K562 (cell line): ENCODE measurements around the gene CHTOP. TPM values are rescaled to one million over a fixed set of nuclear protein-coding genes. Genes with fewer than 3 reads are reported as not detected.

Experiments
- HBP1 ChIP-seq: fragments of 450-650 bp; formaldehyde crosslinking; IDR thresholded peaks from 2 replicates; pipeline ENCODE4 v1.4.0; 2022; ENCODE audit warnings: missing genetic modification characterization
- LCOR ChIP-seq: sonication (generic); formaldehyde crosslinking; IDR thresholded peaks from 2 replicates; pipeline ENCODE4 v1.8.0; 2022; ENCODE audit warnings: mild to moderate bottlenecking, missing genetic modification reagents
- MAFF ChIP-seq: IDR thresholded peaks from 2 replicates; pipeline ENCODE4 v1.6.1; 2012; ENCODE audit warnings: low read length, improper control_type of control experiment
- NCOA1 ChIP-seq: fragments of 450-650 bp; IDR thresholded peaks from 2 replicates; pipeline ENCODE4 v1.6.1; 2016; ENCODE audit warnings: low read depth
- NCOA6 ChIP-seq: fragments of 450-650 bp; IDR thresholded peaks from 2 replicates; pipeline ENCODE4 v1.6.1; 2017; ENCODE audit warnings: mild to moderate bottlenecking
- NRF1 ChIP-seq, 2 experiments: fragments of 450-650 bp; IDR thresholded peaks in 1 of 2; conservative IDR thresholded peaks in 1 of 2; 2 replicates each; pipeline ENCODE4 v1.6.1; 2014; ENCODE audit warnings: mild to moderate bottlenecking in 2 of 2
- PHF20 ChIP-seq: fragments of 450-650 bp; IDR thresholded peaks from 2 replicates; pipeline ENCODE4 v1.6.1; 2018; ENCODE audit not compliant: partially characterized antibody
- SAP30 ChIP-seq: fragments of 200-600 bp; sonication (generic); IDR thresholded peaks from 2 replicates; pipeline ENCODE4 v1.6.1; 2012; ENCODE audit warnings: borderline replicate concordance, low read depth, mild to moderate bottlenecking, moderate library complexity, low read length, control low read depth, inconsistent platforms; ENCODE audit not compliant: insufficient read depth, poor library complexity, severe bottlenecking
- SIN3A ChIP-seq, 2 experiments: fragments of 150-350 bp in 1 of 2; IDR thresholded peaks; 2 replicates each; pipeline ENCODE4 v1.6.1; 2011 to 2016; ENCODE audit warnings: borderline replicate concordance in 2 of 2, low read depth in 2 of 2, low read length in 2 of 2, mild to moderate bottlenecking in 2 of 2, moderate library complexity in 2 of 2; ENCODE audit not compliant: control insufficient read depth in 1 of 2
- WHSC1 ChIP-seq: IDR thresholded peaks from one replicate; pipeline ENCODE4 v1.6.1; 2012; ENCODE audit warnings: low read length, control low read depth, inconsistent platforms
- XRCC3 ChIP-seq: fragments of 450-650 bp; IDR thresholded peaks from 2 replicates; pipeline ENCODE4 v1.6.1; 2017; ENCODE audit warnings: mild to moderate bottlenecking, moderate library complexity
- ZC3H11A ChIP-seq: IDR thresholded peaks from 2 replicates; pipeline ENCODE4 v1.6.1; 2012; ENCODE audit warnings: low read depth, low read length, improper control_type of control experiment
- ZNF224 ChIP-seq: sonication (generic); formaldehyde crosslinking; IDR thresholded peaks from 2 replicates; pipeline ENCODE4 v1.8.0; 2022; ENCODE audit warnings: mild to moderate bottlenecking, missing genetic modification reagents
- ZNF280B ChIP-seq: fragments of 250-450 bp; sonication (Bioruptor Pico); IDR thresholded peaks from 2 replicates; pipeline ENCODE4 v1.5.1; 2021; ENCODE audit warnings: mild to moderate bottlenecking
- ZNF354B ChIP-seq: fragments of 250-450 bp; sonication (Bioruptor Pico); IDR thresholded peaks from 2 replicates; pipeline ENCODE4 v1.4.0; 2020
- polyA plus RNA-seq, 8 experiments: library from polyadenylated mRNA; depleted of rRNA in 4 of 8; stranded (reverse) in 5 of 8; unstranded in 3 of 8; fragments of >200 nt; fragmentation: Nextera tagmentation in 2 of 8; fragmentation: Illumina TruSeq in 1 of 8; extraction: Ambion mirVana in 2 of 8; extraction: Trizol in 1 of 8; gene quantifications; 2 replicates each; pipeline versions ENCODE4 v1.2.1 to v1.2.3, GENCODE V29; 2011 to 2014; ENCODE audit warnings: inconsistent platforms in 1 of 8, missing spikeins in 1 of 8
- total RNA-seq, 7 experiments: library from RNA; depleted of rRNA in 6 of 7; stranded (reverse); fragments of >200 nt in 6 of 7; fragmentation: Illumina TruSeq in 2 of 7; extraction: Trizol in 2 of 7; gene quantifications; 2 replicates each; pipeline versions ENCODE4 v1.2.1 to v1.2.3, GENCODE V29; 2011 to 2021; ENCODE audit warnings: low replicate concordance in 1 of 7
- TF ChIP-seq, protein P1 (sequence below): fragments of 250-450 bp; sonication (Bioruptor Pico); IDR thresholded peaks from 2 replicates; pipeline ENCODE4 v1.4.0; 2020; ENCODE audit warnings: mild to moderate bottlenecking, moderate library complexity
- TF ChIP-seq, protein P2 (sequence below), 3 experiments: fragments of 200-800 bp in 1 of 3; sonication (Bioruptor generic) in 1 of 3; sonication (generic) in 1 of 3; formaldehyde crosslinking in 1 of 3; IDR thresholded peaks; 2 replicates each; pipeline versions ENCODE4 v1.6.1 to v1.8.0; 2016 to 2022; ENCODE audit warnings: mild to moderate bottlenecking in 2 of 3, missing compliant biosample characterization in 2 of 3, missing genetic modification characterization in 2 of 3, missing genetic modification reagents in 1 of 3
- TF ChIP-seq, protein P3 (sequence below), 3 experiments: IDR thresholded peaks in 2 of 3; conservative IDR thresholded peaks in 1 of 3; 2 replicates each; pipeline ENCODE4 v1.5.1; 2011 to 2012; ENCODE audit warnings: low read length in 3 of 3, mild to moderate bottlenecking in 3 of 3, control low read depth in 2 of 3, improper control_type of control experiment in 1 of 3, inconsistent platforms in 1 of 3, low read depth in 1 of 3, mixed read lengths in 1 of 3, moderate library complexity in 1 of 3; ENCODE audit not compliant: insufficient read depth in 2 of 3

CHTOP gene
- total and polyA plus RNA-seq, 9 of the 15 experiments (the other 6 are each of a cell fraction or from before 2014, with no cell fraction given), result 10.2 to 91.8 (median 60.8) TPM

- TF ChIP-seq, protein P1, sequence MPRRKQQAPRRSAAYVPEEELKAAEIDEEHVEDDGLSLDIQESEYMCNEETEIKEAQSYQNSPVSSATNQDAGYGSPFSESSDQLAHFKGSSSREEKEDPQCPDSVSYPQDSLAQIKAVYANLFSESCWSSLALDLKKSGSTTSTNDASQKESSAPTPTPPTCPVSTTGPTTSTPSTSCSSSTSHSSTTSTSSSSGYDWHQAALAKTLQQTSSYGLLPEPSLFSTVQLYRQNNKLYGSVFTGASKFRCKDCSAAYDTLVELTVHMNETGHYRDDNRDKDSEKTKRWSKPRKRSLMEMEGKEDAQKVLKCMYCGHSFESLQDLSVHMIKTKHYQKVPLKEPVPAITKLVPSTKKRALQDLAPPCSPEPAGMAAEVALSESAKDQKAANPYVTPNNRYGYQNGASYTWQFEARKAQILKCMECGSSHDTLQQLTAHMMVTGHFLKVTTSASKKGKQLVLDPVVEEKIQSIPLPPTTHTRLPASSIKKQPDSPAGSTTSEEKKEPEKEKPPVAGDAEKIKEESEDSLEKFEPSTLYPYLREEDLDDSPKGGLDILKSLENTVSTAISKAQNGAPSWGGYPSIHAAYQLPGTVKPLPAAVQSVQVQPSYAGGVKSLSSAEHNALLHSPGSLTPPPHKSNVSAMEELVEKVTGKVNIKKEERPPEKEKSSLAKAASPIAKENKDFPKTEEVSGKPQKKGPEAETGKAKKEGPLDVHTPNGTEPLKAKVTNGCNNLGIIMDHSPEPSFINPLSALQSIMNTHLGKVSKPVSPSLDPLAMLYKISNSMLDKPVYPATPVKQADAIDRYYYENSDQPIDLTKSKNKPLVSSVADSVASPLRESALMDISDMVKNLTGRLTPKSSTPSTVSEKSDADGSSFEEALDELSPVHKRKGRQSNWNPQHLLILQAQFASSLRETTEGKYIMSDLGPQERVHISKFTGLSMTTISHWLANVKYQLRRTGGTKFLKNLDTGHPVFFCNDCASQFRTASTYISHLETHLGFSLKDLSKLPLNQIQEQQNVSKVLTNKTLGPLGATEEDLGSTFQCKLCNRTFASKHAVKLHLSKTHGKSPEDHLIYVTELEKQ (CRISPR knock-in tag), result no peak
- TF ChIP-seq ZNF354B (CRISPR knock-in tag) (no peak), PHF20 (peak; percentile 61), NCOA1 (no peak), MAFF (no peak), HBP1 (CRISPR knock-in tag) (no peak), NRF1 (conservative IDR thresholded peaks at IDR 0.05 in 1 of 2, IDR thresholded peaks at IDR 0.05 in 1 of 2) (no peak), XRCC3 (no peak), SAP30 (peak; percentile 42), NCOA6 (no peak), LCOR (no peak), ZNF224 (CRISPR knock-in tag) (no peak), ZC3H11A (no peak), ZNF280B (CRISPR knock-in tag) (no peak), SIN3A (IDR thresholded peaks at IDR 0.05; ENCODE audit: borderline replicate concordance in 2 of 2, control insufficient read depth in 1 of 2, low read depth in 2 of 2, low read length in 2 of 2) (0 out of 4 replicates have a peak, but pooled peaks of 1 of the 2 experiments have one; percentile 24), WHSC1 (no peak)
- TF ChIP-seq, protein P2, sequence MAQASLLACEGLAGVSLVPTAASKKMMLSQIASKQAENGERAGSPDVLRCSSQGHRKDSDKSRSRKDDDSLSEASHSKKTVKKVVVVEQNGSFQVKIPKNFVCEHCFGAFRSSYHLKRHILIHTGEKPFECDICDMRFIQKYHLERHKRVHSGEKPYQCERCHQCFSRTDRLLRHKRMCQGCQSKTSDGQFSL (CRISPR knock-in tag; IDR thresholded peaks at IDR 0.05), result no peak; the same call in 1 of the 2 replicates
- TF ChIP-seq, protein P2 (tag; IDR thresholded peaks at IDR 0.05), result no peak
- TF ChIP-seq, protein P3, sequence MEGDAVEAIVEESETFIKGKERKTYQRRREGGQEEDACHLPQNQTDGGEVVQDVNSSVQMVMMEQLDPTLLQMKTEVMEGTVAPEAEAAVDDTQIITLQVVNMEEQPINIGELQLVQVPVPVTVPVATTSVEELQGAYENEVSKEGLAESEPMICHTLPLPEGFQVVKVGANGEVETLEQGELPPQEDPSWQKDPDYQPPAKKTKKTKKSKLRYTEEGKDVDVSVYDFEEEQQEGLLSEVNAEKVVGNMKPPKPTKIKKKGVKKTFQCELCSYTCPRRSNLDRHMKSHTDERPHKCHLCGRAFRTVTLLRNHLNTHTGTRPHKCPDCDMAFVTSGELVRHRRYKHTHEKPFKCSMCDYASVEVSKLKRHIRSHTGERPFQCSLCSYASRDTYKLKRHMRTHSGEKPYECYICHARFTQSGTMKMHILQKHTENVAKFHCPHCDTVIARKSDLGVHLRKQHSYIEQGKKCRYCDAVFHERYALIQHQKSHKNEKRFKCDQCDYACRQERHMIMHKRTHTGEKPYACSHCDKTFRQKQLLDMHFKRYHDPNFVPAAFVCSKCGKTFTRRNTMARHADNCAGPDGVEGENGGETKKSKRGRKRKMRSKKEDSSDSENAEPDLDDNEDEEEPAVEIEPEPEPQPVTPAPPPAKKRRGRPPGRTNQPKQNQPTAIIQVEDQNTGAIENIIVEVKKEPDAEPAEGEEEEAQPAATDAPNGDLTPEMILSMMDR (IDR thresholded peaks at IDR 0.05 in 2 of 3, conservative IDR thresholded peaks at IDR 0.05 in 1 of 3; ENCODE audit: insufficient read depth in 2 of 3, low read depth in 1 of 3, low read length in 3 of 3), result no peak
These were observed 36.5 kb downstream of the CHTOP start (continued) for GRCh38 chr1:153670257-153670858.
